GM21737 (cell line): ENCODE data around the gene MPPED1.

Source experiments
- ATAC-seq: cut with Tn5 transposase; IDR thresholded peaks from one replicate; pipeline ENCODE4 v1.9.1; 2021; ENCODE audit warnings: mild to moderate bottlenecking, moderate library complexity; ENCODE audit not compliant: unreplicated experiment

MPPED1 gene

DNA sequence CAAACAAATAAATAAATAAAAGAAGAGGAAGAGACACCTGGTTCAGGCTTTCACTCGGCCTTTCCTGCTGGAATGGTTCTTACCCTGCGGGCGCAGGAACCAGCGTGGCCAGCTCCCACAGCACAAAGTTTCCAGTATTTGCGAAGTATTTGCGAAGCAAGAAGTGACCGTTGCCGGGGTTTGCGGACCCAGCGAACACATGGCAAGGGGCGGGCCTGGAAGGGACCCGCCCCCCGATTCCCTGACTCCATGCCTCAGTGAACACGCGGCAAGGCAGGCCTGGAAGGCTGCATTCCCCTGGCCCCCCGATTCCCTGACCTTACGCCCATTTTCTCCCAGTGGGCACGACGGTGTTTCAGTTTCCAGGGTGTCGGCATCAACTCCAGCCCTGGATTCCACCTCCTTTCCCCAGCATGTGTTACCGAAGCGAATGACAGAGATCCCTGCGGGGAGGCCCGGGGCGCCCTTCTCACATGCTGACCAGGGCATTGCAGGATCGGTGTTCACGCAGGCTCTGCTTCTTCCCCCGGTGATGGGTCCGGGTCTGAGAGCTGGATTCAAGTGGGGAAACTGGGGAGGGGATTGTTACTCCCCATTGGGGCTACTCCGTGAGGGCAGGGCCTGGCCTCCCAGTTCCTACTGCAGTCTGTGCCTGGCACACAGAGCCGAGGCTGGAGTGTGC lies 102.8 kb downstream of the MPPED1 start:
- ATAC-seq = no peak

DNA sequence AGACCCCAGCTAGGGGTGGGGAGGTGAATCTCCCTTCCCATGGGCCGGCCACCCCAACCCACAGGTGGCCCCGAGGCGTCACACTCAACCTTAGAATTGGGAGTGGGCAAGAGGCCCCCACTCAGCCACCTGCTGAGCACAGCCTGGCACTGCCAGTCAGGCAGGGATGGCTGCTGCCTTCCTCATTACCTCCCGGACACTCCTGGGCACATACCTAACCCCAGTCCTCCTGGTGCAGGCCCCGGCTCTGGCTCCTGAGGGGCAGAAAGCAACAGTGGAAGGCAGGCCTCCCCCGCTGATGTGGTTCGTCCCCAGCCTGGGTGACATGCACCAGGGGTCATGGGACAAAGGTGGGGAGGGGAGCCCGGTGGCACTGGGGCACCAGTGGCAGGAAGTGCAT lies 103.6 kb downstream of the MPPED1 start:
- ATAC-seq = no peak

DNA sequence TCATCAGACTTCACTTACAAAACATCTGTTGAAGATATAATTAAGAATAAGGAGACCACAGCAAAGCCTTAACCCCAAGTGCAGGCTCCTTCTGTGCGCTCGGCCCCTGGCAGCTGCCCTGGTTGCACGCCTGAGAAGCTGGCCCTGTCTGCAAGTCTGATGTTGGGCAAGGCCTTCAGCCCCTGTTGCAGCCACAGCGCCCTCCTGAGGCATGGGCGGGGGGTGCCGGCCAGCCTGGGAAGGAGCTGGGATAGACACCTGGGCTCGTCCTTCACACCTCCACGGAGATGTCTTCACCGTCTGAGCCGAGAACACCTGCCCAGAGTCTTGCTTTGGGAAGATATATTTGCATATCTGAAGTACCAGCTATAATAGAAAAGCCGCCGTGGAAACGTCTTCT lies 104.1 kb downstream of the MPPED1 start:
- ATAC-seq = no peak

DNA sequence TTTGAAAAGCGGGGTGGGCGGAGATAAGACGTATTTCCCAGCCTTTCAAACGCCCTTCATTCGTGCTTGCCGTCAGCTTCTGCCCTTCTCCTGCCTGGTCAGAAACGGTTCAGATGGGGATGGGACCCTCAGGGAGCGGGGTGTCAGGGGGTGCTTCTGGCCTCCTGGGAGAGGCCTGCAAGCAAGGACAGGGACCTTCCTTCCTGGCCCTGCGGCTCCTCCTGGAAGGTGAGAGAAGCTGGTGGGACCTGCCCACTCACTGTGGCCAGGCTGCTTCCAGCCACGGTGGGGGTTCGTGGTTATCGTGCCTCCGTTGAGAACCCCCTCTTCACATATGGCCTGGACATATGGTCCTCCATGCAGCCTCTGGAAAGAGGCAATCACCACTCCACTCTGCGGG lies 104.6 kb downstream of the MPPED1 start:
- no peak for ATAC-seq

DNA sequence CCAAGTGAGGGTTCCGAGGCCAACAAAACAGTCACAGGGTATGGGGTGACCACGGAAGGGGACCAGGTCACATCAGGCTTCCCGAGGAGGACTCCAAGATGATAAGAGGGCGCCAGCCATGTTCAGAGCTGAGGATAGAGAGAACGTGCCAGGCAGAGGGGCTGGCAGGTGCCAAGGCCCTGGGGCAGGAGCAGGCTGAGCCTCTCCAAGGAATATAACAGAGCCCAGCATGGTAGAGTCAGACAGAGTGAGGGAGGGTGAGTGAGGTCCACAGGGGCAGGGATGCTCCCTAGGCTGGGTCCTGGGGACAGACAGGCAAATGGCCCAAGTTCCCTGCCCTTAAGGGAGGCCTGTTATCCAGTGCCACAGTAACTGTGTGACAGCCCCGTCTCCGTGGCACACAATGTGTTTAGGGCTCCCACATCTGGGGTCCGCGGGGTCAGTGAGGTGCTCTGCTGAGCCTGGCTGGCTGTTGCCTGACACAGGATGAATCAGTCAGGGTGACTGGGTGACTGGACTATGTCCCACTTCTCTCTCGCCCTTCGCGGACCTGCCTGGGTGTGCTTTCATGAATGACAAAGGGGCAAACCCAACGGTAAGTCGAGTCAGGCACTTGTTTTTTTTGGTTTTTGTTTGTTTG lies 105.3 kb downstream of the MPPED1 start:
- ATAC-seq = no peak

DNA sequence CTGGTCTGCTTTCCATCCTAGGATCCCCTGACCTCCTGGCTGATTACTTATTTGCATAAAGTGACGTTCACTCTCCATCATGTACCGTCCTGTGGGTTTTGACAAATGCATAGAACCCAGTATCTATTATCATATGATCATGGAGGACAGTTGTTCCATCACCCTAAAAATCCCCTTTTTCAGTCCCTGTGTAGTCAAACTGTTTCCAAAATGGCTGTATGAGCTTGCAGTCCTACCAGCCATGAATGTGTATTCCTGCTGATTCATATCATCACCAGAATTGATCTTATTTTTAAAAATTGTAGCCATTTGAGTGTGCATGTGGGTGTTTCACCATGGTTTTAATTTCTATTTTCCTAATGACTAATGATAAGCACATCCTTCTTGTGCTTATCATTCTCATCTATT lies 108.8 kb downstream of the MPPED1 start:
- ATAC-seq = no peak

DNA sequence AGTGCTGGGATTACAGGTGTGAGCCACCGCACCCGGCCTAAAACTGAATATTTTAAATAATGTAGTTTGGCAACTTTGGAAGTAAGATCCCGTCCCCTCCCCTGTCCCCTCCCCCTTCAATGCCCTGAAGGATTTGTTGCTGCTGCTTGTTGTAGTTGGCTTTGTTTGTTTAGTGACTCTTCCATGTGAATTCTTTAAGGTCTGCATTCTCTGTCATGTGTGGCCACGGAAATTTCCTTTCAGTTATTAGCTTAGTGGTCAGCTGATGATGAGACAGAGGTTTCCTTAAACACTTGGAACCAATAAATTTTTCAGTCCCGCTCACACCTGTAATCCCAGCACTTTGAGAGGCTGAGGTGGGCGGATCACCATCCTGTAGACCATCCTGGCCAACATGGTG lies 109.9 kb downstream of the MPPED1 start:
- no peak for ATAC-seq

DNA sequence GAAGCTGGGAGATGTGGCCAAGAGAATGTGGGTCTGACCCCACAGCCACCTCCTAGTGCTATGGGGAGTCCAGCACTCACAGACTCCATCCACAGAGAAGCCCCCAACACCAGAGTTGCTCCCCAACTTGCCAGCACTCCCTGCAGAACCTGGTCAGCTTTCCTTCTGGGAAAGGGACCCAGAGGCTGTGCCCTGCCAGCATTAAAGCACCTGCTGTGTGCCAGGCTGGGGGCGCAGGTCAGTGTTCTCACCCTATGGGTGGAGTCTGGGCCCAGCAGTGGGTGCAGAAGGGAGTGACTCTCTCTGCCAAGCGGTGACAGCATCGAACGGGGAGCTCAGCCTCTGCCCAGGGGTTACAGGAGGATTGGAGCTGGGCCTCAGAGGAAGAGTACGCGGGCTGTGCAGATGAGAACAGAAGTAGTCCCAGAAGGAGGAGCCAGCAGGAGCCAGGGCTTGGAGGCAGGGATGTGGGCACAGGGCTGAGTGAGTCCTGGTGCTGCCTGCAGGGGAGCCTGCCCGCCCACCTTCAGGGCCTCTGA lies 114.4 kb downstream of the MPPED1 start:
- no peak for ATAC-seq

DNA sequence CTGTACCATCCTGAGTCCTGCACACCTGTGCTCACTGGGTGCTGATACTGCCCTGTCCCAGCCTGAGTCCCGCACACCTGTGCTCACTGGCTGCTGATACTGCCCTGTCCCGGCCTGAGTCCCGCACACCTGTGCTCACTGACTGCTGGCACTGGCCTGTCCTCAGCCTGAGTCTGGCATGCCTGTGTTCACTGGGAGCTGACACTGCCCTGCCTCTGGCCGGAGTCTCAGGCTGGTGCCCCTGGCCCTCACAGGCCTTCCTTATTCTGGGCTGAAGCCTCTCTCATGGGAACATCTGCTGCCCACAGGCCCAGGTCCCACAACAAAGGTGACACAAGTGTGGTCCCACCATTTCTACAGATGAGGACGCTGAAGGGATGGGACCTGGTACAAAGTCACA lies 115.1 kb downstream of the MPPED1 start:
- ATAC-seq = no peak

DNA sequence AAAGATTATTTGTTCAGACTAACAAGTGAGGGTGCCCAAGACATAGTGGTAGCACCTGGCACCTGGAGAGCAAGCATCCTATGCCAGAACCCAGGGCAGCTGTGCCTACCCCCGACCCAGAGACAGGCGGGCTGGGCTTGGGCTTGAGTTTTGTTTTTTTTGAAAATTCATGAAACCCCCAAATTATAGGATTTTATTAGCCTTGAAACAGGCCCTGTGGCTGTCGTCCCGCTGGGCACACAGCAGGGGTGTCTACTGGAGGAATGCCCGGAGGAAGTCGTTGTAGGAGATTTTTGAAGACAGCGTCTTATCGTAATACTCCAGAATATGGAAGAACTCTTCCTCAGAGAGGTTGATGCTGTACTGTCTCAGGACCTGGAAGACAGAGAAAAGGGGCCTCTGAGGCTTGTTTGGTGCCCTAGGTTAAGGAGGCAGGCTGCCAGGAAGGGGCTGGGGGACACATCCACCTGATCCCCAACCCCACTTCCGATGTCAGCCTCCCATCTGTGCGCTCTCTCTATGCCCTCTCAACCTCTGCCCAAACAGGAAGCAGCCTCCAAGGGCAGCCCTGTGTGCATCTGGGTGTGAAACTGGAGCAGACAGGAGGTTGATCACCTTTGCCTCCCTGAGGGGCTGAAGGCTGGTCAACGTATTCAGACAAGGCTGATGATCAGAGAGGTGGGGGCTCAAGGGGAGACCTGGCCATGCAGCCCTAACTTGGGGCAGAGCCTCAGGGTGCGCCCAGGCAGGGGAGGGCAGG lies 117.0 kb downstream of the MPPED1 start:
- ATAC-seq = no peak

DNA sequence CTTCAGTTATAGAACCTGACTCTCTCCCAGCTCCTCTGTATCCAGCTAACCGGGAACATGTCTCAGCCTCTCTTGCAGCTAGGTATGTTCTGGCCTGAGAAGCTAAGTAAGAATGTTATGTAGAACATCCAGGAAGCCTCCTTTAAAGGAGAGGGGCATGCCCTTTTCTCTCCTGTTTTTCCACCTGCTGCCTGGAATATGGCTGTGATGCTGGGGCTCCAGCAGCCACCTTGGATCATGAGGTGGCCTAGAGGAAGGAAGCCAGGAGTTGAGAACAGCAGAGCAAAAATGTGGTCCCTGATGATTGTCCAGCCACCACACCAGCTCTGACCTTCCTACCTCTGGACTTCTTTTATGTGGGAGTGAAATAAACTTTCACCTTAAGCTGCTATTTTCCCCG lies 117.6 kb downstream of the MPPED1 start:
- ATAC-seq = no peak

DNA sequence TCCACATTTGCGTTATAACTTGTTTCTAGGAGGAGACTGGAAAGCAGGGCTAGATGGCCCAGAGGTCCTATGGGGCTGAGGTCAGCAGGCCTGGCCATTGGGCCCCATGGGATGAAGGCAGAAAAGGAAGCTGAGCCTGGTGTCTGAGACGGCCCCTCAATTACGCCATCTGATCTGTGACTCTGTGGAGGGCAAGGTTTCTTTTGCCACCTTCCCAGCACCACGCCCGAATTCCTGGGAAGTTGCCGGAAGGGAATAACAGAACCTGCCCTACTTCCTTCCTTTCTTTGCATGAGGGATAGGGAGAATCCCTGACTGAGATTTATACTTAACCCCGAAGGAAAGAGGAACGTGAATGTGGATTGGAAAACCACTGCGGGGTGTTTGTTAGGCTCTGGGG lies 118.1 kb downstream of the MPPED1 start:
- no peak for ATAC-seq

DNA sequence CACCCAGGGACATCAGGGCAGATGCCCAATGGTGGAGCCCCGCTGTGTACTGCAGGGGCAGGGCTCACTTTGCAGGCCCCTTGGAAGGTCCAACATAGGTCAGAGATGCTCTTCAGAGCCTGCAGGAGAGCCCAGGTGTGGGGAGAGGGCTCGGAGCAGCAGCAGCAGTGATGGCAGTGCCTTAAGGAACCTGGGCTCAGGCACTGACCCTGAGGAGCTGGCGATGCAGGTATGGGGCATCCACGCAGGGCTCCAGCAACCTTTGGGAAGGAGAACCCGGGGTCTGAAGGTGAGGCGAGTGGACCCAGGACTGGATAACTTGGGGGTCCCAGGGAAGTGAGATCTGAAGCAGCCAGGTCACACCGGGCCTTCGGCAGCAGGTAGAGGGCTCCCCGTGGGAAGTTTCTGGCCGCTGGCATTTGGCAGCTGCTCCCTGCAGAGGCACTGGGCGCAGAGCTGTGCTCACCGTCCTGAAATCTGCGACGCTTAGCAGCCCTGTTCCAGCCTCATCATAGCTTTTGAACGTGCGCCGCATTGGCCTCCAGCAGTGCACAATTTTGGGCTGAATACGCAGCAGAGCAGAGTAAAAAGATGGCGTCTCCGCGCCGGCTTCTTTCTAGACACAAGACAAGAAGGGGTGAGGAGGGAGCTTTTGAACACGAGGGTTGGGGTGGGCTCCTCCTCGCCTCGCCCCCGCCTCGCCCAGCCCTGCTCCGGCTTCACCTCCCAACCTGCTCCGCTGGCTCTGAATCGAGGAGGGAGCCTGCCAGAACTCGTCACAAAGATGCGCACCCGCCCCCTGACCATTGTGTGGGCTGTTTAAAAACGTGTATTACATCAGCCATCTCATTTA lies 118.8 kb downstream of the MPPED1 start:
- no peak for ATAC-seq

DNA sequence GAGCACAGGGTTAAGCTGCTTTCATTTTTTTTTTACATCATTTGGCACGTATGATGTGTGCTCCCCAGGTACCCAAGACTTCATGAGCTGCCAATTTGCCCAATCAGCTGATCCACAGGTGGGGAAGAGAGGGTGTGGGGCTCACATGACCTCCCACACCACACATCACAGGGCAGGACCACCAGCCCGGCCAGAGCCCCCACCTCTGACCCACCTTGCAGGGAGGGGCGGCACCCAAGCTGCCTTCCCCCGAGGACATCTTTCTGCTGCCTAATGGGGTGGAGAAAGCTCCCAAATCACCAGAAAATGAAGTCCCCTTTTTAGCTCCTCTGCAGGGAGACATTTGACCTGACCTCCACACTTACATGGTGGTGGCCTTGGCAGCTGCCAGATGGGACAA lies 119.8 kb downstream of the MPPED1 start:
- no peak for ATAC-seq

DNA sequence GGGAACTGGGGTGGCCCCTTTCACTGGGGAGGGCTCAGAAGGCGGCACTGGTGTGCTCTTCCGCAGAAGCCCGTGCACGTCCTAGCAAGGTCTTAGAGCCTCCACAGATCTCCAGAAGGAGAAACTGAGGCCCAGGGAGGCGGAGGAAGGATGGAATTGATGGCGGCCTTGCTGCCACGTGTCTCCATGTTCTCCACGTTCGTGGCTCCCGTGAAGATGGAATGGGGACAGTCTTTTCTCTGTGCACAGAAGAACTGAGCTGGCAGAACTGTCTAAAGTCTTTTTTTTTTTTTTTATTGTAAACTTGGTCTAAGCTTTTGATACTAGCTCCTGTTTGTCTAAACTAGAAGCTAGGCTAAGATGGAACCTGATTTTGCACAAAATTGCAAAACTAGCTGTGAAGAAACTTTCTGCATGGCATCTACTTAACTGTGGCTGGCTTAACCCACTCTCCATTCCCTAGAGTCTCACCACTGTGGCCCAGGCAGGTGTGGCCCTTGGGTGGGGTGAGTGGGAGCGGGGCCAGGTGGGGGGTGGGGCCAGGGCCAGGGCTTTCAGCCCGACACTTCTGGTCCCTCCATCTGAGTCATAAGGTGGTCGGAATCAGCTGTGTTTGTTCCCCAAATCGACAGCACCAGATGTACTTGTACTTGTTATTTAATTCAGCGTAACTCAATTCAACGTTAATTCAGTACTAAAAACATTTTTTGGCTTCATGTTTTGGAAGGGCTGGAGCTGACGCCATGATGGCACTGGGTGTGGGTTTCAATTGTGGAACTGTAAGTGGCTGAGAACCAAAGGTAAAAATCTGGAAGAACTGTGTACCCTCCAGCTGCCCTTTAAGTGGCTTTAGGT lies 120.7 kb downstream of the MPPED1 start:
- ATAC-seq = no peak

DNA sequence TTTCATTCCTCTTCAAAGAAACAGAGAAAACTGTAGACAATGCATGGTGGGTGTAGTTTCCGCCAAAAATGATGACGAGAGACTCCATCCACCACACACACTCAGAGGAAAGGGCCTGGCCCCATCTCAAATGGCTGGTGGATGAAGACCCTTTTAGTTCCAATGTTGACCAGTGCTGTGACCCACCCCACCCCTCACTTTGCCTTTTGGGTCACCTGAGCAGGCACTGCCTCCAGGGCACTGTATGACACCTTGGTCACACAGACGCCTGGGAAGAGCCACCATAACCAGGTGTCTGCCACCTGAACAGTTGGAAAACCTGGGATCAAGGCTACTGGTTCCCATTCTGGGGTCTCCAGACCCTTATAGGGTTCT lies 121.3 kb downstream of the MPPED1 start:
- ATAC-seq = no peak

DNA sequence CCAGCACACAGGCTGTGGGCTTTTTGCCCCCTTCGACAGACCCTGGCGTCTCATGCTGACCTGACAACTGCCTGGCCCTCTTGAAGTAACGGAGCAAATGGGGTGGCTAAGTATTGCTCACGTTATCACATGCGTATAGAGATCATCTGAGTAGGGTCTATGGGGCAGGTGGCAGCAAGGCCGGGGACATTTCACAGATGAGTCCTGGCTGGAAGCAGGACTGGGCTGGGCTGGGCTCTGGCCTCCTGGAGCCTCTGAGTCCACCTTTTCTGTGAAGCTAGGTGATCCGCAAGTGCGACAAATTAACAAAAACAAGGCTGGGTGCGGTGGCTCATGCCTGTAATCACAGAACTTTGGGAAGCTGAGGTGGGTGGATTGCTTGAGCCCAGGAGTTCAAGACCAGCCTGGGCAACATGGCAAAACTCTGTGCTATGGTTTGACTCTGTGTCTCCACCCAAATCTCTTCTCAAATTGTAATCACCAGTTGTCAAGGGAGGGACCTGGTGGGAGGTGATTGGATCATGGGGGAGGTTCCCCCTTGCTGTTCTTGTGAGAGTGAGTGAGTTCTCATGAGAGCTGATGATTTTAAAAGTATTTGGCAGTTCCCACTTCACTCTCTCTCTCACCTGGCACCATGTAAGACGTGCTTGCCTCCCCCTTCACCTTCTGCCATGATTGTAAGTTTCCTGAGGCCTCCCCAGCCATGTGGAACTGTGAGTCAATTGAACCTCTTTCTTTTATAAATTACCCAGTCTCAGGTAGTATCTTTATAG lies 122.0 kb downstream of the MPPED1 start:
- no peak for ATAC-seq

DNA sequence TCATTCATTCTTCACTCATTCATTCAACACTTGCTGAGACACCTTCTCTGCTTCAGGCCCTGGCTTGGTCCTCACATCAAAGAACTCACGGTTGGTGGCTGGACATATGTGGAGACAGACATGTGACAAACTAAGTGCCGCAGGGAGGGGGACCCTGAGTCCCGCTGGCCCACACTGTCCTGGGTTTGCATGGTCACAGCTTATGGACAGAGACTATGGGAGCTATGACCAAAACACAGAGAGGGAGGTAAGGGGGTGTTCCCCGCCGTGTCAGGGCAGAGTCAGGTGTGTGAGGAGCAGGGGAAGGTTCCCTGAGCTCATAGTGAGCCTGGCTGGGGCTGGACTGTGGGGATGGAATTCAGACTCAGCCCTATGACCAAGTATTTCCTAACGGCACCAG lies 123.1 kb downstream of the MPPED1 start:
- no peak for ATAC-seq

DNA sequence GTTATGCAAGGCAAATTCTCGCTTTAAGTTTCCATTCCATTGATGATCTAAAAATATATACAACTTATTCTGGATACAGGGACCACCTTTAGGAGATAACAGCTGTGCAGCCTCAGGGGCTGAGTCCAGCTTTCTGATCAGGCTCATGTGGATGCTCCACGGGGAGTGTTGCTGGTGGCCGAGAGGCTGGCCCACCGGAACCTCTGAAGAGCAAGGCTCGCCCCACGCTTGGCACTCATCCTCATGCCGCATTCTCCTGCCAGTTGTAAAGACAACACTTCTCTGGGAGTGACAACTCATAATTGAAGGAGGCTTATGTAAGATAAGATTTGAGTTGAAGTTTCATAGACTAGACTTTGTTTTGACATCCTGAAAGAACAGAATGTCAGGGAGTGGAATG lies 123.5 kb downstream of the MPPED1 start:
- ATAC-seq = no peak
